ENCODE data around the gene SIX1.

SIX1 gene

GRCh38 chr14:60661721-60662120 is 12.4 kb upstream of the SIX1 start:
- no peak for TF ChIP-seq CTCF (tag by site-specific recombination; IDR thresholded peaks at IDR 0.05)
- TF ChIP-seq WT1 (tag by site-specific recombination; IDR thresholded peaks at IDR 0.05), result peak; percentile 29; the same call in 1 of the 2 replicates
- POLR2A ChIA-PET, result no interaction called here
- Histone ChIP-seq H3K36me3 (ENCODE audit: control insufficient read depth in 2 of 2, insufficient read depth in 1 of 2, low read length in 2 of 2) (no peaks in the 10 kb centered on the region), H3K4me3 (ENCODE audit: low read depth, low read length) (no peak overlapping the region), H3K4me1 (ENCODE audit: control insufficient read depth, insufficient read depth, low read length) (peaks cover 19% of the 10 kb centered on the region), H3K9me3 (ENCODE audit: control insufficient read depth, insufficient read depth, low read depth, low read length) (no peaks in the 10 kb centered on the region), H3K27ac (ENCODE audit: extremely low read depth, low read depth, low read length) (no peak overlapping the region)
- CTCF ChIA-PET, result no interaction called here

- no peak overlapping the region for H3K4me3 ChIP-seq (ENCODE audit: low read depth, low read length)
- ChIA-PET POLR2A (interaction anchor here (0.7 to 1.8 kb wide), 4 partner anchors 10 to 810 kb away, joined by 3 to 24 read pairs (median 4); partner anchors contain the start of genes SIX1 and SIX4), CTCF (interaction anchor here (1.1 to 1.7 kb wide), 3 partner anchors 9 to 594 kb away, joined by 4 to 5 read pairs (median 4); no protein-coding TSS in a partner anchor)
- peaks cover 23% of the 10 kb centered on the region for H3K4me1 ChIP-seq (ENCODE audit: control insufficient read depth, insufficient read depth, low read length)
- H3K36me3 ChIP-seq (ENCODE audit: control insufficient read depth in 2 of 2, insufficient read depth in 1 of 2, low read length in 2 of 2), result no peaks in the 10 kb centered on the region
- no peaks in the 10 kb centered on the region for H3K9me3 ChIP-seq (ENCODE audit: control insufficient read depth, insufficient read depth, low read depth, low read length)
- peak overlapping the region; percentile 76 for H3K27ac ChIP-seq (ENCODE audit: extremely low read depth, low read depth, low read length)
- no peak for TF ChIP-seq ZNF274 (IDR thresholded peaks at IDR 0.05; ENCODE audit: low read length)
- no peak for TF ChIP-seq ZNF274 (tag by site-specific recombination; IDR thresholded peaks at IDR 0.05; ENCODE audit: borderline replicate concordance)
- no peak for TF ChIP-seq ZSCAN16 (tag by site-specific recombination; IDR thresholded peaks at IDR 0.05)
- TF ChIP-seq GLI4 (tag by site-specific recombination; IDR thresholded peaks at IDR 0.05), result no peak
- TF ChIP-seq ZNF776 (tag by site-specific recombination; IDR thresholded peaks at IDR 0.05; ENCODE audit: borderline replicate concordance), result no peak
- TF ChIP-seq ZNF626 (tag by site-specific recombination; IDR thresholded peaks at IDR 0.05), result no peak
- TF ChIP-seq ZFHX2 (tag by site-specific recombination; conservative IDR thresholded peaks at IDR 0.05), result no peak
- TF ChIP-seq ELK4 (IDR thresholded peaks at IDR 0.05; ENCODE audit: borderline replicate concordance, low read depth, low read length), result no peak
- 0 out of 2 replicates have a peak, but pooled peaks have one; percentile 22 for TF ChIP-seq SP2 (tag by site-specific recombination; IDR thresholded peaks at IDR 0.05)
- peak; percentile 12; the same call in 1 of the 2 replicates for TF ChIP-seq ZSCAN4 (tag by site-specific recombination; IDR thresholded peaks at IDR 0.05)
- TF ChIP-seq ZNF654 (tag by site-specific recombination; IDR thresholded peaks at IDR 0.05; ENCODE audit: low read depth), result peak; percentile 3; the same call in 1 of the 2 replicates
- TF ChIP-seq ZBTB8A (tag by site-specific recombination; IDR thresholded peaks at IDR 0.05), result peak; percentile 54; the same call in 1 of the 2 replicates
- no peak for TF ChIP-seq ZNF16 (tag by site-specific recombination; IDR thresholded peaks at IDR 0.05; ENCODE audit: low read depth)
- no peak for TF ChIP-seq ZNF221 (tag by site-specific recombination; IDR thresholded peaks at IDR 0.05; ENCODE audit: borderline replicate concordance)
- peak; percentile 86 for TF ChIP-seq BCL11A (tag by site-specific recombination; IDR thresholded peaks at IDR 0.05; ENCODE audit: low read depth)
- TF ChIP-seq SCRT1 (tag by site-specific recombination; IDR thresholded peaks at IDR 0.05; ENCODE audit: borderline replicate concordance), result no peak
- no peak for TF ChIP-seq ZNF677 (tag by site-specific recombination; IDR thresholded peaks at IDR 0.05)
- no peak for TF ChIP-seq ZNF426 (tag by site-specific recombination; IDR thresholded peaks at IDR 0.05)
- no peak for TF ChIP-seq ZSCAN5A (tag by site-specific recombination; IDR thresholded peaks at IDR 0.05)
- no peak for TF ChIP-seq ZNF580 (tag by site-specific recombination; IDR thresholded peaks at IDR 0.05)
- no peak for TF ChIP-seq ZFP3 (tag by site-specific recombination; IDR thresholded peaks at IDR 0.05; ENCODE audit: low read depth)
- TF ChIP-seq ZNF560 (tag by site-specific recombination; IDR thresholded peaks at IDR 0.05; ENCODE audit: borderline replicate concordance), result no peak
- peak; percentile 10; the same call in 1 of the 2 replicates for TF ChIP-seq PRDM1 (tag by site-specific recombination; IDR thresholded peaks at IDR 0.05)
- no peak for TF ChIP-seq KLF17 (tag by site-specific recombination; IDR thresholded peaks at IDR 0.05)
- TF ChIP-seq ZNF473 (tag by site-specific recombination; IDR thresholded peaks at IDR 0.05), result no peak
- no peak; the same call in 1 of the 2 replicates for TF ChIP-seq GFI1B (tag by site-specific recombination; IDR thresholded peaks at IDR 0.05)
These were observed 9.8 kb upstream of the SIX1 start for GRCh38 chr14:60658909-60659585.
